ENCODE results near the gene PRKCE. TPM values are rescaled to one million over a fixed set of nuclear protein-coding genes. Genes with fewer than 3 reads are reported as not detected.

Gene PRKCE
- total and polyA plus RNA-seq, 2 donors (not counting 1 experiment from before 2014, with no cell fraction given) = 14.1 to 19.0 TPM

DNA sequence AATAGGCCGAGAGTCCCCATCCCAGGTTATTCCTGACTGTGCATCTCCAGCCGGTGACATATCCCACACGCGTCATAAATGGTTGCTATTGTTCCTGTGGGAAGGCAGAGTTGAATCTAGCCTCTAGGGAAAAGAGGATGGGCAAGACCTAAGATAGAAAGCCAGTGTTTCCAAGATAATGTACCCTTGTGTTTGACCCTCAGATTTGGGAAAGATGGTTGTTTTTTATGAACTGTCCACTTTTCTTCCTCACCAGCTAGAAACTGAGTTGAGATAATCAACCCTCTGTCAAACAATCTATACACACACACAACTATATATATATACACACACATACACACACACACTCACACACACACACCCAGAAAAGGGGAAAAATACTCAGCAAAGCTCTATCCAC, 131.0 kb downstream of the PRKCE start:
- no peaks in the 10 kb centered on the region for H3K4me1 ChIP-seq (ENCODE audit: control insufficient read depth, extremely low read depth, insufficient read depth, low read length)
- H3K36me3 ChIP-seq (ENCODE audit: control insufficient read depth, insufficient read depth, low read length) = no peaks in the 10 kb centered on the region
- H4K20me1 ChIP-seq (ENCODE audit: control insufficient read depth, extremely low read depth, insufficient read depth, low read length) = no peaks in the 10 kb centered on the region
- H2AFZ ChIP-seq (ENCODE audit: low read length) = no peak overlapping the region
- H3K9ac ChIP-seq (ENCODE audit: insufficient read depth, low read length) = no peak overlapping the region
- TF ChIP-seq EZH2 (IDR thresholded peaks at IDR 0.05; ENCODE audit: low read length, missing control alignments) = no peak
- TF ChIP-seq, protein P1, sequence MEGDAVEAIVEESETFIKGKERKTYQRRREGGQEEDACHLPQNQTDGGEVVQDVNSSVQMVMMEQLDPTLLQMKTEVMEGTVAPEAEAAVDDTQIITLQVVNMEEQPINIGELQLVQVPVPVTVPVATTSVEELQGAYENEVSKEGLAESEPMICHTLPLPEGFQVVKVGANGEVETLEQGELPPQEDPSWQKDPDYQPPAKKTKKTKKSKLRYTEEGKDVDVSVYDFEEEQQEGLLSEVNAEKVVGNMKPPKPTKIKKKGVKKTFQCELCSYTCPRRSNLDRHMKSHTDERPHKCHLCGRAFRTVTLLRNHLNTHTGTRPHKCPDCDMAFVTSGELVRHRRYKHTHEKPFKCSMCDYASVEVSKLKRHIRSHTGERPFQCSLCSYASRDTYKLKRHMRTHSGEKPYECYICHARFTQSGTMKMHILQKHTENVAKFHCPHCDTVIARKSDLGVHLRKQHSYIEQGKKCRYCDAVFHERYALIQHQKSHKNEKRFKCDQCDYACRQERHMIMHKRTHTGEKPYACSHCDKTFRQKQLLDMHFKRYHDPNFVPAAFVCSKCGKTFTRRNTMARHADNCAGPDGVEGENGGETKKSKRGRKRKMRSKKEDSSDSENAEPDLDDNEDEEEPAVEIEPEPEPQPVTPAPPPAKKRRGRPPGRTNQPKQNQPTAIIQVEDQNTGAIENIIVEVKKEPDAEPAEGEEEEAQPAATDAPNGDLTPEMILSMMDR (conservative IDR thresholded peaks at IDR 0.05 in 1 of 2, IDR thresholded peaks at IDR 0.05 in 1 of 2; ENCODE audit: low read depth in 1 of 2, low read length in 2 of 2) = no peak
- H3K4me2 ChIP-seq (ENCODE audit: extremely low read depth, insufficient read depth, low read length) = no peak overlapping the region
- H3K27ac ChIP-seq (ENCODE audit: insufficient read depth, low read length) = no peak overlapping the region
- no peaks in the 10 kb centered on the region for H3K9me3 ChIP-seq (ENCODE audit: control insufficient read depth, insufficient read depth, low read depth, low read length)
- peaks cover 2% of the 10 kb centered on the region for H3K79me2 ChIP-seq (ENCODE audit: control insufficient read depth, insufficient read depth, low read length)
- no peak for DNase-seq (ENCODE audit: low read depth in 2 of 2)
- no peaks in the 10 kb centered on the region for H3K27me3 ChIP-seq (ENCODE audit: control insufficient read depth, insufficient read depth, low read length)
- no peak overlapping the region for H3K4me3 ChIP-seq (replicated peaks in 1 of 4; ENCODE audit: control extremely low read depth in 1 of 4, insufficient read depth in 1 of 4, low read depth in 3 of 4, low read length in 4 of 4)

DNA sequence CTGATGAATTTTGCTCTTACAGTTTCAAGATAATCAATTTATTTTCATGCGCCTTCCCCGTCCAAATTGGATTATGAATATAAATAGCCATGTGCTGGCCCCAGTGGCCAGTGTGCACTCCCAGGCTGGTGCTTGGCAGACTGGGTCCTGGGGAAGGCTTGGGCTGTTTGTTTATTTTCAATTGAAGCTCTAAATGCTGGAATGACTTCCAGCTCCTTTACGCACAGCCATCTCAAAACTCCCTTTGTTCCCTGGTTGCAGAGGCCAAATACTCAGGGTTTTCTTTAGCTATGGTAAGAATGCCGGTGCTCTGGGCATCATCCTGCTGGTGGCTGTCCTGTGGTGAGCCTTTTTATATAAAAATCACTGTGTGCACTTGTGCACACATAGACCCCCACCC, 131.5 kb downstream of the PRKCE start:
- Histone ChIP-seq H3K79me2 (ENCODE audit: control insufficient read depth, insufficient read depth, low read length) (peaks cover 2% of the 10 kb centered on the region), H3K9ac (ENCODE audit: insufficient read depth, low read length) (no peak overlapping the region), H3K4me2 (ENCODE audit: extremely low read depth, insufficient read depth, low read length) (no peak overlapping the region), H3K9me3 (ENCODE audit: control insufficient read depth, insufficient read depth, low read depth, low read length) (no peaks in the 10 kb centered on the region), H3K27me3 (ENCODE audit: control insufficient read depth, insufficient read depth, low read length) (no peaks in the 10 kb centered on the region), H2AFZ (ENCODE audit: low read length) (no peak overlapping the region), H3K36me3 (ENCODE audit: control insufficient read depth, insufficient read depth, low read length) (no peaks in the 10 kb centered on the region), H3K27ac (ENCODE audit: insufficient read depth, low read length) (no peak overlapping the region), H3K4me1 (ENCODE audit: control insufficient read depth, extremely low read depth, insufficient read depth, low read length) (no peaks in the 10 kb centered on the region), H4K20me1 (ENCODE audit: control insufficient read depth, extremely low read depth, insufficient read depth, low read length) (no peaks in the 10 kb centered on the region), H3K4me3 (replicated peaks in 1 of 4; ENCODE audit: control extremely low read depth in 1 of 4, insufficient read depth in 1 of 4, low read depth in 3 of 4, low read length in 4 of 4) (no peak overlapping the region)
- TF ChIP-seq, protein P1 (conservative IDR thresholded peaks at IDR 0.05 in 1 of 2, IDR thresholded peaks at IDR 0.05 in 1 of 2; ENCODE audit: low read depth in 1 of 2, low read length in 2 of 2) = no peak
- TF ChIP-seq EZH2 (IDR thresholded peaks at IDR 0.05; ENCODE audit: low read length, missing control alignments) = no peak
- no peak for DNase-seq (ENCODE audit: low read depth in 2 of 2)

DNA sequence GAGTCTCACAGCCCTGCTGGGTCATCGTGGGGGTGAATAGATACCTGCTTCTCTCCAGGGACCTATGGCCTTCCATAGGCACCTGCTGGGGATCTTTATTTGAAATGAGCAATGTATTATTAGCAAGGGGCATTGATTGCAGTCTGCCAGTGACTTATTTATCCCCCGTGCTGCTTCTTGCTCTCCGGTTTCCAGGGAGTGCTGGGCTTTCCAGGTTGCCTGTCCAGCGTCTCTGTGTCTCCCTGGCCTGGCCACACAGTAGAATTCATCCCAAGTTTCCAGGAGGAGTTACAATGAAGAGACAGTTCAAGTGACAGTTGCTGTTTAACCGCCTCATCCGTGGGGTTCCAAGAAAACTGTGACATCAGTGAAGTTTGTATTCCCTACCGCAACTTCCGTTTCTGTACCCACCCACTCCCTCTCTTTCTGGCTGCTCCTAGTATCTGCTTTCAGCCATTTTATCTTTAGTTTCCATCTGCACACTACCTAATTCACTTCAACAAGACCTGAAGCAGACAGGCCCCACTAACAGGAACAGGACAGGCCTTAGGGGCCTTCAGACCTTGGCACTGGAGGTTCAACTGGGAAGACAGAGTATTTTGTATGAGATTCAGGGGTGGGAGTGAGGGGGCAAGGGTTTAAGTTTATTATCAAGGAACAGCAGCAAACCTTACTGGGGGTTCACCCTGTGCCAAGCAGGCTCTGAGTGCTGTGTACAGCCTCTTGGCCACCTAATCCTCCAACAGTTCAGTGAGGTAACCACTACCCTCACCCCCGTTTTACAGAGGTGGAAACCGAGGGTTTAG, 134.8 kb downstream of the PRKCE start:
- Histone ChIP-seq H4K20me1 (ENCODE audit: control insufficient read depth, extremely low read depth, insufficient read depth, low read length) (no peaks in the 10 kb centered on the region), H3K27ac (ENCODE audit: insufficient read depth, low read length) (no peak overlapping the region), H2AFZ (ENCODE audit: low read length) (no peak overlapping the region), H3K36me3 (ENCODE audit: control insufficient read depth, insufficient read depth, low read length) (no peaks in the 10 kb centered on the region), H3K9me3 (ENCODE audit: control insufficient read depth, insufficient read depth, low read depth, low read length) (no peaks in the 10 kb centered on the region), H3K4me3 (replicated peaks in 1 of 4; ENCODE audit: control extremely low read depth in 1 of 4, insufficient read depth in 1 of 4, low read depth in 3 of 4, low read length in 4 of 4) (no peak overlapping the region), H3K9ac (ENCODE audit: insufficient read depth, low read length) (no peak overlapping the region), H3K4me2 (ENCODE audit: extremely low read depth, insufficient read depth, low read length) (no peak overlapping the region), H3K4me1 (ENCODE audit: control insufficient read depth, extremely low read depth, insufficient read depth, low read length) (no peaks in the 10 kb centered on the region), H3K27me3 (ENCODE audit: control insufficient read depth, insufficient read depth, low read length) (no peaks in the 10 kb centered on the region), H3K79me2 (ENCODE audit: control insufficient read depth, insufficient read depth, low read length) (no peaks in the 10 kb centered on the region)
- no peak for DNase-seq (ENCODE audit: low read depth in 2 of 2)
- TF ChIP-seq, protein P1 (conservative IDR thresholded peaks at IDR 0.05 in 1 of 2, IDR thresholded peaks at IDR 0.05 in 1 of 2; ENCODE audit: low read depth in 1 of 2, low read length in 2 of 2) = no peak
- no peak for TF ChIP-seq EZH2 (IDR thresholded peaks at IDR 0.05; ENCODE audit: low read length, missing control alignments)

All from fibroblast of lung (primary cell).